Chondrocyte (in vitro differentiated cells): Measurements from ENCODE around the gene ADCY3. TPM values are rescaled to one million over a fixed set of nuclear protein-coding genes. Genes with fewer than 3 reads are reported as not detected.

Experiments
- DNase-seq: peaks from one replicate; pipeline ENCODE4 v3.0.0; 2021; ENCODE audit warnings: mixed read lengths, low spot score
- H3K27ac Mint-ChIP-seq: one replicate; pipeline ENCODE4 v1.8.0; 2021; ENCODE audit warnings: mild to moderate bottlenecking, moderate library complexity, mixed read lengths; ENCODE audit not compliant: unreplicated experiment
- H3K27me3 Mint-ChIP-seq: 2 replicates; pipeline ENCODE4 v1.8.0; 2021; ENCODE audit warnings: low read depth, mixed read lengths
- H3K36me3 Mint-ChIP-seq: 2 replicates; pipeline ENCODE4 v1.8.0; 2021; ENCODE audit warnings: low read depth, mixed read lengths
- H3K4me1 Mint-ChIP-seq: 2 replicates; pipeline ENCODE4 v1.8.0; 2021; ENCODE audit warnings: low read depth, mild to moderate bottlenecking, mixed read lengths
- H3K4me3 Mint-ChIP-seq: one replicate; pipeline ENCODE4 v1.8.0; 2021; ENCODE audit warnings: mild to moderate bottlenecking, moderate library complexity, mixed read lengths; ENCODE audit not compliant: unreplicated experiment
- H3K9me3 Mint-ChIP-seq: 2 replicates; pipeline ENCODE4 v1.8.0; 2021; ENCODE audit warnings: low read depth, mixed read lengths
- long read RNA-seq: library from polyadenylated mRNA; stranded (forward); transcript quantifications from one replicate; pipeline ENCODE4 v2.0.0, GENCODE V29; 2021
- total RNA-seq: library from RNA; stranded (reverse); gene quantifications from 3 replicates; pipeline ENCODE4 v1.2.1, GENCODE V29; 2021
- TF ChIP-seq, protein P1 (sequence below): fragments of 200-600 bp; sonication (generic); IDR thresholded peaks from 2 replicates; pipeline ENCODE4 v1.5.0; 2021; ENCODE audit warnings: antibody characterized with exemption, mild to moderate bottlenecking, moderate library complexity

The ADCY3 gene
- 57.5 to 69.3 TPM (median 62.6 TPM) in 3 replicates for total RNA-seq
- long read RNA-seq, full-length matches to known transcripts, result 1 of 117 reads
- long read RNA-seq, partial matches to known transcripts, result 25 of 117 reads
- long read RNA-seq, other reads (novel, unspliced or antisense), result 91 of 117 reads

GRCh38 chr2:24920098-24920808 is at the start of gene ADCY3:
Gene ADCY3, minus strand, starts transcription at chr2:24920237. Its CDS starts 1,250 bp downstream, at chr2:24918987.
- Mint-ChIP-seq H3K4me1 (peaks cover 42% of the 10 kb centered on the region), H3K9me3 (no peaks in the 10 kb centered on the region), H3K27ac (peak within 1 kb of the TSS; percentile 67), H3K27me3 (no peaks in the 10 kb centered on the region), H3K4me3 (peak within 1 kb of the TSS; percentile 80), H3K36me3 (peaks cover 2% of the 10 kb centered on the region)
- TF ChIP-seq, protein P1, sequence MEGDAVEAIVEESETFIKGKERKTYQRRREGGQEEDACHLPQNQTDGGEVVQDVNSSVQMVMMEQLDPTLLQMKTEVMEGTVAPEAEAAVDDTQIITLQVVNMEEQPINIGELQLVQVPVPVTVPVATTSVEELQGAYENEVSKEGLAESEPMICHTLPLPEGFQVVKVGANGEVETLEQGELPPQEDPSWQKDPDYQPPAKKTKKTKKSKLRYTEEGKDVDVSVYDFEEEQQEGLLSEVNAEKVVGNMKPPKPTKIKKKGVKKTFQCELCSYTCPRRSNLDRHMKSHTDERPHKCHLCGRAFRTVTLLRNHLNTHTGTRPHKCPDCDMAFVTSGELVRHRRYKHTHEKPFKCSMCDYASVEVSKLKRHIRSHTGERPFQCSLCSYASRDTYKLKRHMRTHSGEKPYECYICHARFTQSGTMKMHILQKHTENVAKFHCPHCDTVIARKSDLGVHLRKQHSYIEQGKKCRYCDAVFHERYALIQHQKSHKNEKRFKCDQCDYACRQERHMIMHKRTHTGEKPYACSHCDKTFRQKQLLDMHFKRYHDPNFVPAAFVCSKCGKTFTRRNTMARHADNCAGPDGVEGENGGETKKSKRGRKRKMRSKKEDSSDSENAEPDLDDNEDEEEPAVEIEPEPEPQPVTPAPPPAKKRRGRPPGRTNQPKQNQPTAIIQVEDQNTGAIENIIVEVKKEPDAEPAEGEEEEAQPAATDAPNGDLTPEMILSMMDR, result no peak
- no peak for DNase-seq

DNA sequence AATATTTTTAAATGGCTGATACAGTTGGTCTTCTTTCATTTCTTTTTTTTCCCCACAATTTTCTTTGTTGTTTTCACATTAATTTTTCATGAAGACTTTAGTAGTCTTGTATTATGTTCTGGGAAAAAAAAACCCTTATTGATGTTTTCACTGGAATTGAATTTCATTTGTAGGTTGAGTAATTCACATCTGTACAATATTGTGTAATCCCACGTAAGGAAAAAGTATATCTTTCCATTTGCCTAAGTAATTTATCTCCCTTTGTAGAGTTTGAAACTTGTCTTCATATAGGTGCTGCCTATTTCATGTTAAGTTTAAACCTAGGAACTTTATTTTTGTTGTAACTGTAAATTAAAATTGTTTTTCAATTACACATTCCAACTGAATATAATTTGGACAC is 49.7 kb upstream of the ADCY3 start:
- H3K27me3 Mint-ChIP-seq, result no peaks in the 10 kb centered on the region
- H3K9me3 Mint-ChIP-seq, result no peaks in the 10 kb centered on the region
- TF ChIP-seq, protein P1, result no peak
- H3K4me3 Mint-ChIP-seq, result no peak overlapping the region
- peaks cover 9% of the 10 kb centered on the region for H3K36me3 Mint-ChIP-seq
- no peak overlapping the region for H3K27ac Mint-ChIP-seq
- H3K4me1 Mint-ChIP-seq, result peaks cover 9% of the 10 kb centered on the region
- no peak for DNase-seq

DNA sequence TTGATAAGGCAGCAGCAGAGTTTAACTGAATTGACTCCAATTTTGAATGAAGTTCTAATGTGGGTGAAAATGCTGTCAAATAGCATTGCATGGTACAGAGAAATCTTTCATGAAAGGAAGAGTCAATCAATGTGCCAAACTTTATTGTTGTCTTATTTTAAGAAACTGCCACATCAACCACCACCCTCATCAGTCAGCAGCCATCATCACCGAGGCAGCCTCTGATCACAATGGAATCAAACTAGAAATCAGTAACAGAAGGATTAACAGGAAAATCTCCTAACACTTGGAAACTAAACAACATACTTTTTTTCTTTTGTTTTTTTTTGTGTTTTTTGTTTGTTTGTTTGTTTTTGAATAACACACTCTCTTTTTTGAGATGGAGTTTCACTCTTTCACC is 41.9 kb upstream of the ADCY3 start:
- Mint-ChIP-seq H3K4me3 (no peak overlapping the region), H3K27ac (no peak overlapping the region), H3K9me3 (no peaks in the 10 kb centered on the region), H3K36me3 (peaks cover 42% of the 10 kb centered on the region), H3K4me1 (no peaks in the 10 kb centered on the region), H3K27me3 (no peaks in the 10 kb centered on the region)
- TF ChIP-seq, protein P1, result no peak
- DNase-seq, result no peak

- peaks cover 11% of the 10 kb centered on the region for H3K9me3 Mint-ChIP-seq
- peaks cover 54% of the 10 kb centered on the region for H3K36me3 Mint-ChIP-seq
- H3K4me3 Mint-ChIP-seq, result no peak overlapping the region
- no peak overlapping the region for H3K27ac Mint-ChIP-seq
- H3K27me3 Mint-ChIP-seq, result no peaks in the 10 kb centered on the region
- H3K4me1 Mint-ChIP-seq, result no peaks in the 10 kb centered on the region
- DNase-seq, result no peak
- TF ChIP-seq, protein P1, result no peak
These were observed 39.7 kb upstream of the ADCY3 start for GRCh38 chr2:24959761-24960160.

GRCh38 chr2:24958411-24958935 is 38.4 kb upstream of the ADCY3 start:
- TF ChIP-seq, protein P1, result no peak
- DNase-seq, result no peak
- peaks cover 53% of the 10 kb centered on the region for H3K36me3 Mint-ChIP-seq

More at GRCh38 chr2:24958411-24958935, 38.4 kb upstream of the ADCY3 start:
- H3K9me3 Mint-ChIP-seq, result peaks cover 11% of the 10 kb centered on the region
- H3K27ac Mint-ChIP-seq, result no peak overlapping the region
- H3K4me1 Mint-ChIP-seq, result no peaks in the 10 kb centered on the region
- H3K4me3 Mint-ChIP-seq, result no peak overlapping the region
- H3K27me3 Mint-ChIP-seq, result no peaks in the 10 kb centered on the region
